Esophagus squamous epithelium (tissue), 4 donors: ENCODE results near the gene PDZRN3.

Experiments used
- POLR2A ChIP-seq, 4 donors: fragments of 450-650 bp; IDR thresholded peaks; one replicate each; pipeline ENCODE4 v1.6.1; 2017; ENCODE audit warnings: antibody characterized with exemption in 4 of 4, mild to moderate bottlenecking in 4 of 4, moderate library complexity in 3 of 4
- TF ChIP-seq, protein P1 (sequence below), 6 experiments: fragments of 450-650 bp in 4 of 6; fragments of 200-600 bp in 2 of 6; sonication (generic) in 2 of 6; IDR thresholded peaks; one replicate each; pipeline ENCODE4 v1.5.1; 2016 to 2019; ENCODE audit warnings: antibody characterized with exemption in 6 of 6, mild to moderate bottlenecking in 4 of 6, moderate library complexity in 4 of 6

DNA sequence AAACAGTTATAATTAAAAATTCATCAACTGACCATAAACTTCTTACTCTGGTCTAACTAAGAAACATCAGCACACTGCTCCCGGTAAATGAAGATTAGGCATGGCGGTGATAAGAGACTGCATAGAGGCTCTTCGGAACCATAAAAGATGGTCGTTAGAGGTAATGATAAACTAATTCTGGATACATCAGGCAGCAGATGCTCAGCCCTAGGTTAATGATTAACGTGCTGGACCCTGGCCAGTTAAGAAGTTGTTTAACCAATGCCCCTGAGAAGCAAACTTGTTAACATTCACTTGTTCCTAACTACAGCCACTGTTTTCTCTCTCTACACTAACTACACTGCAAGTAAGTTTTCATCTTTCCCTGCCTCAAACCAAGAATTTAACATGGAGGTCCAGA lies 111.5 kb downstream of the PDZRN3 start:
- TF ChIP-seq, protein P1, sequence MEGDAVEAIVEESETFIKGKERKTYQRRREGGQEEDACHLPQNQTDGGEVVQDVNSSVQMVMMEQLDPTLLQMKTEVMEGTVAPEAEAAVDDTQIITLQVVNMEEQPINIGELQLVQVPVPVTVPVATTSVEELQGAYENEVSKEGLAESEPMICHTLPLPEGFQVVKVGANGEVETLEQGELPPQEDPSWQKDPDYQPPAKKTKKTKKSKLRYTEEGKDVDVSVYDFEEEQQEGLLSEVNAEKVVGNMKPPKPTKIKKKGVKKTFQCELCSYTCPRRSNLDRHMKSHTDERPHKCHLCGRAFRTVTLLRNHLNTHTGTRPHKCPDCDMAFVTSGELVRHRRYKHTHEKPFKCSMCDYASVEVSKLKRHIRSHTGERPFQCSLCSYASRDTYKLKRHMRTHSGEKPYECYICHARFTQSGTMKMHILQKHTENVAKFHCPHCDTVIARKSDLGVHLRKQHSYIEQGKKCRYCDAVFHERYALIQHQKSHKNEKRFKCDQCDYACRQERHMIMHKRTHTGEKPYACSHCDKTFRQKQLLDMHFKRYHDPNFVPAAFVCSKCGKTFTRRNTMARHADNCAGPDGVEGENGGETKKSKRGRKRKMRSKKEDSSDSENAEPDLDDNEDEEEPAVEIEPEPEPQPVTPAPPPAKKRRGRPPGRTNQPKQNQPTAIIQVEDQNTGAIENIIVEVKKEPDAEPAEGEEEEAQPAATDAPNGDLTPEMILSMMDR (IDR thresholded peaks at IDR 0.05): no peak
- no peak for TF ChIP-seq POLR2A (IDR thresholded peaks at IDR 0.05)
